A204.1 (cell line): ENCODE measurements around the gene MYO7A.

Source experiments
- FAIRE-seq: peaks from 2 replicates; lab custom pipeline; 2012; peaks lifted over from hg19 to GRCh38; lab: Jason Lieb, UNC

The MYO7A gene

GRCh38 chr11:77217156-77217555 lies 89.1 kb downstream of the MYO7A start:
- FAIRE-seq, result no peak

- no peak for FAIRE-seq
Observed at GRCh38 chr11:77223797-77224196, 95.8 kb downstream of the MYO7A start.

- FAIRE-seq, result no peak
Observed at GRCh38 chr11:77230878-77231605, 103.0 kb downstream of the MYO7A start.

- FAIRE-seq, result no peak
Observed at GRCh38 chr11:77231800-77232199, 103.8 kb downstream of the MYO7A start.

GRCh38 chr11:77232242-77232641 lies 104.2 kb downstream of the MYO7A start:
- FAIRE-seq, result no peak

GRCh38 chr11:77233011-77233410 lies 105.0 kb downstream of the MYO7A start:
- no peak for FAIRE-seq

GRCh38 chr11:77236901-77237300 lies 108.9 kb downstream of the MYO7A start:
- FAIRE-seq, result no peak

GRCh38 chr11:77244277-77245027 lies 116.4 kb downstream of the MYO7A start:
- no peak for FAIRE-seq

- no peak for FAIRE-seq
Observed at GRCh38 chr11:77249427-77249826, 121.4 kb downstream of the MYO7A start.

GRCh38 chr11:77250881-77251640 lies 123.0 kb downstream of the MYO7A start:
- FAIRE-seq, result no peak

- no peak for FAIRE-seq
Observed at GRCh38 chr11:77252555-77253270, 124.7 kb downstream of the MYO7A start.

GRCh38 chr11:77253690-77254089 lies 125.6 kb downstream of the MYO7A start:
- FAIRE-seq, result no peak

- no peak for FAIRE-seq
Observed at GRCh38 chr11:77259641-77260040, 131.6 kb downstream of the MYO7A start.

GRCh38 chr11:77262803-77263202 lies 134.8 kb downstream of the MYO7A start:
- no peak for FAIRE-seq
